Type B pancreatic cell (in vitro differentiated cells): ENCODE measurements around the gene KCNG2. TPM values are rescaled to one million over a fixed set of nuclear protein-coding genes. Genes with fewer than 3 reads are reported as not detected.

Experiments used
- DNase-seq: peaks from one replicate; pipeline ENCODE4 v3.0.0; 2021; ENCODE audit warnings: mixed read lengths; ENCODE audit not compliant: unreplicated experiment; ENCODE audit errors: extremely low spot score
- H3K27ac Mint-ChIP-seq: 2 replicates; pipeline ENCODE4 v1.8.0; 2021; ENCODE audit warnings: mild to moderate bottlenecking, mixed read lengths
- H3K27me3 Mint-ChIP-seq: 2 replicates; pipeline ENCODE4 v1.8.0; 2021; ENCODE audit warnings: mixed read lengths
- H3K36me3 Mint-ChIP-seq: 2 replicates; pipeline ENCODE4 v1.8.0; 2021; ENCODE audit warnings: mixed read lengths
- H3K4me1 Mint-ChIP-seq: one replicate; pipeline ENCODE4 v1.8.0; 2021; ENCODE audit warnings: mixed read lengths; ENCODE audit not compliant: unreplicated experiment
- H3K4me3 Mint-ChIP-seq: 2 replicates; pipeline ENCODE4 v1.8.0; 2021; ENCODE audit warnings: mild to moderate bottlenecking, mixed read lengths
- H3K9me3 Mint-ChIP-seq: 2 replicates; pipeline ENCODE4 v1.8.0; 2021; ENCODE audit warnings: mixed read lengths
- total RNA-seq: library from RNA; stranded (reverse); gene quantifications from 2 replicates; pipeline ENCODE4 v1.2.1, GENCODE V29; 2021; ENCODE audit warnings: low replicate concordance
- TF ChIP-seq, protein P1 (sequence below): fragments of 200-600 bp; sonication (generic); conservative IDR thresholded peaks from 2 replicates; pipeline ENCODE4 v1.5.0; 2021; ENCODE audit warnings: antibody characterized with exemption, mild to moderate bottlenecking

KCNG2 gene
- total RNA-seq, 1 donor from 2014 or later, result 0.29 TPM

DNA sequence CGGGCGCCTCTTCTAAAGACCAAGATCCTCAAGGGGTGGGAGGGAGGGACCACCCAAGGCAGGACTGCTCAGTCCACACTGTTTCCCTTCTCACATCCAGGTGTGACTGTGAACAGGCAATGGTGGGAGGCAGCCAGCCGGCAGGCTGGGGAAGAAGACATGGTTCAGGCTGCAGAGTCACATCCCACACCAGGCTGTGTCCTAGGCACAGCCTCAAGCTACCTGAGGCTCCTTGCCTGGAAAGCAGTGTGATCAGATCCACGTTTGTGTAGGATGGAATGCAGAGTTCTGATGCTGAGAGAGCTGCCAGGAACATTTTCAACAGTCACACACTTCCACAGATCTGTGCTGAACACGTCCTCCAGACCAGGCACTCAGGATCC lies 137.4 kb downstream of the KCNG2 start:
- TF ChIP-seq, protein P1, sequence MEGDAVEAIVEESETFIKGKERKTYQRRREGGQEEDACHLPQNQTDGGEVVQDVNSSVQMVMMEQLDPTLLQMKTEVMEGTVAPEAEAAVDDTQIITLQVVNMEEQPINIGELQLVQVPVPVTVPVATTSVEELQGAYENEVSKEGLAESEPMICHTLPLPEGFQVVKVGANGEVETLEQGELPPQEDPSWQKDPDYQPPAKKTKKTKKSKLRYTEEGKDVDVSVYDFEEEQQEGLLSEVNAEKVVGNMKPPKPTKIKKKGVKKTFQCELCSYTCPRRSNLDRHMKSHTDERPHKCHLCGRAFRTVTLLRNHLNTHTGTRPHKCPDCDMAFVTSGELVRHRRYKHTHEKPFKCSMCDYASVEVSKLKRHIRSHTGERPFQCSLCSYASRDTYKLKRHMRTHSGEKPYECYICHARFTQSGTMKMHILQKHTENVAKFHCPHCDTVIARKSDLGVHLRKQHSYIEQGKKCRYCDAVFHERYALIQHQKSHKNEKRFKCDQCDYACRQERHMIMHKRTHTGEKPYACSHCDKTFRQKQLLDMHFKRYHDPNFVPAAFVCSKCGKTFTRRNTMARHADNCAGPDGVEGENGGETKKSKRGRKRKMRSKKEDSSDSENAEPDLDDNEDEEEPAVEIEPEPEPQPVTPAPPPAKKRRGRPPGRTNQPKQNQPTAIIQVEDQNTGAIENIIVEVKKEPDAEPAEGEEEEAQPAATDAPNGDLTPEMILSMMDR, result no peak
- Mint-ChIP-seq H3K27me3 (no peaks in the 10 kb centered on the region), H3K27ac (no peak overlapping the region), H3K4me3 (no peak overlapping the region), H3K9me3 (peaks cover 7% of the 10 kb centered on the region), H3K4me1 (peaks cover 4% of the 10 kb centered on the region), H3K36me3 (peaks cover 75% of the 10 kb centered on the region)
- DNase-seq, result peak; percentile 39

DNA sequence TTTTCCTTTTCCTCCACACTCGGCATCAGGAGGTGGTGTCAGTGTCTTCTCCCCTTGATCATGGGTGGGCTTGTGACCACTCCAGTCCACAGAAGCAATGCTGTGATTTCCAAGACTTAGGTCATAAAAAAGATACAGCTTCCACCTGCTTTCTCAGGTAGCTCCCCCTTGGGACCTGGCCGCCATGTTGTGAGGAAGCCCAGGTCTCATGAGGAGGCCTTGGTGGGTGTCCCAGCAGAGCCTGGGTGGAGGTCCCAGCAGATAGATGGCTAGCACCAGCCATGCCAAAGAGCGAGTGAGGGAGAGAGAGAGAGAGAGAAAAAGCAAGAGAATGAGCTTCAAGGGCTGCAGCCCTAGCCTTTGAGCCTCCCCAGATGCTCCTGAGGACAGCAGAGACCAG lies 137.8 kb downstream of the KCNG2 start:
- Mint-ChIP-seq H3K27me3 (no peaks in the 10 kb centered on the region), H3K4me1 (peaks cover 4% of the 10 kb centered on the region), H3K36me3 (peaks cover 73% of the 10 kb centered on the region), H3K9me3 (peaks cover 7% of the 10 kb centered on the region), H3K4me3 (no peak overlapping the region), H3K27ac (no peak overlapping the region)
- no peak for DNase-seq
- TF ChIP-seq, protein P1, result no peak

GRCh38 chr18:79935925-79936324 lies 138.2 kb downstream of the KCNG2 start:
- peaks cover 4% of the 10 kb centered on the region for H3K4me1 Mint-ChIP-seq
- TF ChIP-seq, protein P1, result no peak
- no peak overlapping the region for H3K27ac Mint-ChIP-seq
- no peak overlapping the region for H3K4me3 Mint-ChIP-seq
- H3K9me3 Mint-ChIP-seq, result peaks cover 7% of the 10 kb centered on the region
- peak; percentile 24 for DNase-seq
- H3K27me3 Mint-ChIP-seq, result no peaks in the 10 kb centered on the region
- H3K36me3 Mint-ChIP-seq, result peaks cover 73% of the 10 kb centered on the region

GRCh38 chr18:79936641-79937040 lies 138.9 kb downstream of the KCNG2 start:
- peaks cover 4% of the 10 kb centered on the region for H3K4me1 Mint-ChIP-seq
- H3K27me3 Mint-ChIP-seq, result no peaks in the 10 kb centered on the region
- TF ChIP-seq, protein P1, result no peak
- H3K9me3 Mint-ChIP-seq, result peaks cover 7% of the 10 kb centered on the region
- peak; percentile 53 for DNase-seq
- no peak overlapping the region for H3K4me3 Mint-ChIP-seq
- H3K27ac Mint-ChIP-seq, result no peak overlapping the region
- peaks cover 68% of the 10 kb centered on the region for H3K36me3 Mint-ChIP-seq

- peaks cover 68% of the 10 kb centered on the region for H3K36me3 Mint-ChIP-seq
- H3K27ac Mint-ChIP-seq, result peak overlapping the region; percentile 32
- peaks cover 4% of the 10 kb centered on the region for H3K4me1 Mint-ChIP-seq
- DNase-seq, result peak; percentile 49
- peaks cover 7% of the 10 kb centered on the region for H3K9me3 Mint-ChIP-seq
- no peaks in the 10 kb centered on the region for H3K27me3 Mint-ChIP-seq
- TF ChIP-seq, protein P1, result no peak
- no peak overlapping the region for H3K4me3 Mint-ChIP-seq
These were observed 139.5 kb downstream of the KCNG2 start for GRCh38 chr18:79937103-79937860.
